Ectodermal cell (in vitro differentiated cells): ENCODE results near the gene INTS1.

Experiments
- H3K27ac ChIP-seq: 2 replicates; pipeline ENCODE4 v1.7.0; 2013; ENCODE audit warnings: mild to moderate bottlenecking, low read depth, low read length; ENCODE audit not compliant: insufficient read depth, poor library complexity, severe bottlenecking
- H3K27me3 ChIP-seq: 2 replicates; pipeline ENCODE4 v1.7.0; 2013; ENCODE audit warnings: mild to moderate bottlenecking, low read length; ENCODE audit not compliant: insufficient read depth, control insufficient read depth, poor library complexity, severe bottlenecking
- H3K36me3 ChIP-seq: one replicate; pipeline ENCODE4 v1.7.0; 2013; ENCODE audit warnings: low read length; ENCODE audit not compliant: control insufficient read depth, insufficient read depth
- H3K4me1 ChIP-seq: one replicate; pipeline ENCODE4 v1.7.0; 2013; ENCODE audit warnings: low read length; ENCODE audit not compliant: control insufficient read depth, insufficient read depth
- H3K4me3 ChIP-seq: 2 replicates; pipeline ENCODE4 v1.7.0; 2013; ENCODE audit warnings: low read depth, low read length, control low read depth; ENCODE audit not compliant: insufficient read depth
- H3K9me3 ChIP-seq: 2 replicates; pipeline ENCODE4 v1.7.0; 2013; ENCODE audit warnings: mild to moderate bottlenecking, low read length, moderate library complexity; ENCODE audit not compliant: control insufficient read depth
- WGBS, 2 experiments: methylation state at CpG; one replicate each; pipeline ENCODE4 v1.1.7; 2013; ENCODE audit warnings: missing lambda C conversion rate in 2 of 2; 5-methylcytosine and 5-hydroxymethylcytosine counted together

The INTS1 gene

DNA sequence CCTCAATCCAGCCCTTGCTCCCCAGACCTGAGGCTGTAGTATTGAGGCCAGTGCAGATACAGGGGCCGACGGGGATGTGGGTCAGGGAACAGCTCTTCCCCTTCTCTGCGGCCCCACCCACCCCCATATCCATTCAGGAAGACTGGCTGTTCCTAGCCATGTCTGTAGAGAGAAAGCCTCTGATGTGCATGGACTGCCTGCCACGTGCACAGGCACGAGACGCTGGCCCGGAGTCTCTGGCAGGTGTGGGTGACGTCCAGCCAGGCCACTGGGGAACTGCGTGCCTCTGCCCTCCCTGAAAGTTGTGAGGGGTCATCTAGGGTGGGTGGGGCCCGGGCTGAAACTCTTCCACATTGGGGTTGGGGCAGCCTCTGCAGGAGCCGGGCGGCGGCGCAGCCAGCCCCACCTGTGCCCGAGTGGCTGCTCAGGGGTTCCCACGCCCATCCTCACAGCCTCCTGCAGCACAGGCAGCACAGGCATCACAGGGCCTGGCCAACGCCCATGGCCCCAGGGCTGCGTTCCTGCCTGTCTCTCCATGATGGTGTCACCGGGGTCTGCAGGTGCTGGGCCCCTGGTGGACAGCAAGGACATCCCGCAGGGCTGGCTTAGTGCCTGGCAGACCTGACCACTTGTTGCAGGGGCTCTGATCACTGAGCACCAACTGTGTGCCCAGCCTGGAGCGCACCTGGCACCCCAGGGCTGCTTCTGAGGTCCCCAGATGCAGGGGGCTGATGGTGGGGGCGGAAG lies 72.4 kb downstream of the INTS1 start:
- Histone ChIP-seq H3K4me1 (peaks cover 5% of the 10 kb centered on the region), H3K36me3 (no peaks in the 10 kb centered on the region), H3K9me3 (no peaks in the 10 kb centered on the region), H3K27me3 (peaks cover 5% of the 10 kb centered on the region), H3K27ac (no peak overlapping the region), H3K4me3 (no peak overlapping the region)
- WGBS, 2 experiments = 77% methylated on average over 22 of the region's 22 CpGs

DNA sequence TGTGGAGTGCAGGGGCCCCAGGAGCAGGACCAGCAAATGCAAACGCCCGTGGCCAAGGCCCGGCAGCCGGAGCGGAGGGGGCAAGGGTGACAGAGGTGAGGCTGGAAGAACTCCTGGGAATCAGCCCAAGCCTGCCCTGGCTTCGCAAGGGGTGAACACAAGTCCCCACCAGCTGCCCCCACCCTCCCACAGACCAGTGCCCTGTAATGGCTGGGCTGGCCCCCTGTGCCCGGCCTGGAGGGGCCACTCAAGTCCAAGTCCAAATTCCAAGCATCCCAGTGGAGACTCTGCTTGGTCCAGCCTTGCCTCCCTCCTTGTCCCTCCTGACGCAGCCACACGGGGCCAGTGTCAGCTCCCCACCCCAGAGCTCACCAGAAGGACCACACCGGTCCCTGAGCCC lies 73.0 kb downstream of the INTS1 start:
- Histone ChIP-seq H3K4me3 (no peak overlapping the region), H3K36me3 (no peaks in the 10 kb centered on the region), H3K27ac (no peak overlapping the region), H3K4me1 (peaks cover 5% of the 10 kb centered on the region), H3K9me3 (no peaks in the 10 kb centered on the region), H3K27me3 (peaks cover 5% of the 10 kb centered on the region)
- 82 to 83% methylated on average over 10 of the region's 10 CpGs for WGBS, 2 experiments

DNA sequence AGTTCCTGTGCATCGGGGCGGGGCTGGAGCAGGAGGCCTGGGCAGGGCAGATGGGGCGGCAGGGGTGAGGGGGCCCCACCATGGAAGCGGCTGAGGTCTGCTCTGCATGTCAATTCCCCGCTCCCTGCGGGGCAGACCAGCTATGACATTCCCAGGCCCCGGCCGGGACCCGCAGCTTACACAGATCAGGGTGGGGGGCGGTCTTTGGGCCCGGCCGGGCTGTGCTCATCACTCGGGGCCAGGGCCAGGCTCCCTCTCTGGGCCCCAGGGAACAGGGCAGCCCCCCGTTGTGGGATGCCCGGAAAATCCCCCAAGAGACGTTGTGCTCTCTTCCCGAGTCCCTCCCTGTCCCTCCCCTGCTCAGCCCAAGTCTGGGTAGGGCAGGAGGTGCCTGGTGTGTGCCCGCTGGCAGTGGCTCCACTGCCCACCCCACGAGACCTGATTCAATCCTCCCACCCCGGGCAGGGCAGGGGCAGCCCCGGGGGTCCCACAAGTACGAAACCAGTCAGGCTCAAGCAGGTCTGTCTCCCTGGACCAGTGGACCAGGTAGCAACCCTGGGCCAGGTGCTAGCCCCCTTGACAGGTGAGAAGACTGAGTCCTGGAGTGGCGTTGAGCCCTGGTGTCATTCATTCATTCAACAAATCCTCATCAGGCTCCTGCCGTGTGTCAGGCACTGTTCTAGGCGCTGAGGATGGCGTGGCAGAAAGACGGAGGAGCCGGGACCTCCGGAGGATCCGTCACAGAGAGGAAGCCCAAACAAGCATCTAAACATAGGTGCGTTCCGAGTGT lies 73.9 kb downstream of the INTS1 start:
- Histone ChIP-seq H3K4me1 (peaks cover 5% of the 10 kb centered on the region), H3K4me3 (no peak overlapping the region), H3K27ac (no peak overlapping the region), H3K9me3 (no peaks in the 10 kb centered on the region), H3K27me3 (peaks cover 5% of the 10 kb centered on the region), H3K36me3 (no peaks in the 10 kb centered on the region)
- 75% methylated on average over 32 of the region's 32 CpGs for WGBS, 2 experiments

DNA sequence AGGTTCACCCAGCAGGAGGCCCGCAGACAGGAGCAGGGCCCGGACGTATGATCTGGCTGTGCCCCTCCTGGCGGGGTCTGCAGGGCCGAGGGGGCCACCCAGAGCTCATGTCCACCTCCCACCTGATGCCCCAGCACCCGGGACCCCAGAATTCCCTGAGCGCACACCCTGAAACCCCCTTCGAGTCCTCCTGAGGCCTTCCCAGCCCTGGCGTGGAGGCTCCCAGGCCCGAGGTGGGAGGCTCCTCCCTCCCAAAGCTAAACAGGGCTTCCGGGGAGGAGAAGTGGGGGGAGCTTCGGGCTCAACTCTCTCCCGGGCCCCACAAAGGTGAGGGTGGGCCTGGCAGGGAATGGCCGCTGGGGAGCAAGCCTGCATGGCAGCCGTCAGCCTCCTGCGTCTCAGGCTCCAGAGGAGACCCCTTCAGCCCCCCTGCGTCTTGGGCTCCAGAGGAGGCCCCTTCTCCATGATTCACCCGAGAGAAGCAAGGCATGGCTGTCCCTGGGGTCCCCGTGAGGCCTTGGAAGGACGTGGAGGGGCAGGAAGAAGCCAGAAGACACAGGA lies 75.2 kb downstream of the INTS1 start:
- H3K27me3 ChIP-seq = peaks cover 5% of the 10 kb centered on the region
- H3K4me3 ChIP-seq = no peak overlapping the region
- 78 to 82% methylated on average over 20 of the region's 20 CpGs for WGBS, 2 experiments
- H3K27ac ChIP-seq = no peak overlapping the region
- peaks cover 5% of the 10 kb centered on the region for H3K4me1 ChIP-seq
- H3K9me3 ChIP-seq = no peaks in the 10 kb centered on the region
- H3K36me3 ChIP-seq = no peaks in the 10 kb centered on the region

DNA sequence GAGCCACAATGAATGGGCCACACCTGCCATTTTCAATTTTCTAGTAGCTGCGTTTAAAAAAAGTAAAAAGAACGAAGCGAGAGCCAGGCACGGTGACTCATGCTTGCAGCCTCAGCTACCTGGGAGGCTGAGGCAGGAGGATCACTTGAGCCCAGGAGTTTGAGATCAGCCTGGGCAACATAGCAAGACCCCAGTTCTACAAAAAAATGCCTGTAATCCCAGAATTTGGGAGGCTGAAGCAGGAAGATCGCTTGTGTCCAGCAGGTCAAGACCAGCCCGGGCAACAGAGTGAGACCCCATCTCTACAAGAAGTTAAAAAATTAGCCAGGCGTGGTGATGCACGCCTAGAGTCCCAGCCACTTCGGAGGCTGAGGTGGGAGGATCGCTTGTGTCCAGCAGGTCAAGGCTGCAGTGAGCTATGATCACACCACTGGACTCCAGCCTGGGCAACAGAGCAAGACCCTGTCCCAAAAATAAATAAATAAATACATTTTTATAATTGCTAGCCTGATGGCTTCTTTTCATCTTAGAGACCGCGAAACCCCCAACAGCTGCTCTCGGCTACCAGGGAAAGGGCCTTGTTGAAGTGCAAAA lies 77.0 kb downstream of the INTS1 start:
- peaks cover 5% of the 10 kb centered on the region for H3K4me1 ChIP-seq
- 91 to 95% methylated on average over 13 of the region's 13 CpGs for WGBS, 2 experiments
- no peak overlapping the region for H3K27ac ChIP-seq

DNA sequence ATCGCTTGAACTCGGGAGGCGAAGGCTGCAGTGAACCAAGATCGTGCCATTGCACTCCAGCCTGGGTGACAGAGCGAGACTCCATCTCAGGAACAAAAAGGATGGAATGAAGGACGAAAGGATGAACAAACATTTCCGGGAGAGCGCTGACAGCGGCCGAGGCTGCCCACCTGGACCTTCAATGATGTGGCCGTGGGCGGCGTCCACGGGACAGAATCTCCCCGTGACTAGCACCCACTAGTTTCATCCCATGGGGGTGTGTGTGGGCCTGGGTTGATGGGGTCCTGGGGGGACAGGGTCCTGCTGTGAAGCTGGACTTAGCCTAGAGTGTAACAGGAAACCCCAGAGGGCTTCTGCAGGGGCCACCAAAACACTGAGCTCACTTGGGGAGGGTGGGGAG lies 77.7 kb downstream of the INTS1 start:
- Histone ChIP-seq H3K4me1 (peaks cover 5% of the 10 kb centered on the region), H3K36me3 (no peaks in the 10 kb centered on the region), H3K9me3 (no peaks in the 10 kb centered on the region), H3K4me3 (no peak overlapping the region), H3K27ac (no peak overlapping the region), H3K27me3 (peaks cover 5% of the 10 kb centered on the region)
- WGBS, 2 experiments = 94 to 95% methylated on average over 15 of the region's 15 CpGs

More for the DNA sequence above, 77.0 kb downstream of the INTS1 start:
- Histone ChIP-seq H3K27me3 (peaks cover 9% of the 10 kb centered on the region), H3K4me3 (no peak overlapping the region), H3K9me3 (no peaks in the 10 kb centered on the region), H3K36me3 (no peaks in the 10 kb centered on the region)

DNA sequence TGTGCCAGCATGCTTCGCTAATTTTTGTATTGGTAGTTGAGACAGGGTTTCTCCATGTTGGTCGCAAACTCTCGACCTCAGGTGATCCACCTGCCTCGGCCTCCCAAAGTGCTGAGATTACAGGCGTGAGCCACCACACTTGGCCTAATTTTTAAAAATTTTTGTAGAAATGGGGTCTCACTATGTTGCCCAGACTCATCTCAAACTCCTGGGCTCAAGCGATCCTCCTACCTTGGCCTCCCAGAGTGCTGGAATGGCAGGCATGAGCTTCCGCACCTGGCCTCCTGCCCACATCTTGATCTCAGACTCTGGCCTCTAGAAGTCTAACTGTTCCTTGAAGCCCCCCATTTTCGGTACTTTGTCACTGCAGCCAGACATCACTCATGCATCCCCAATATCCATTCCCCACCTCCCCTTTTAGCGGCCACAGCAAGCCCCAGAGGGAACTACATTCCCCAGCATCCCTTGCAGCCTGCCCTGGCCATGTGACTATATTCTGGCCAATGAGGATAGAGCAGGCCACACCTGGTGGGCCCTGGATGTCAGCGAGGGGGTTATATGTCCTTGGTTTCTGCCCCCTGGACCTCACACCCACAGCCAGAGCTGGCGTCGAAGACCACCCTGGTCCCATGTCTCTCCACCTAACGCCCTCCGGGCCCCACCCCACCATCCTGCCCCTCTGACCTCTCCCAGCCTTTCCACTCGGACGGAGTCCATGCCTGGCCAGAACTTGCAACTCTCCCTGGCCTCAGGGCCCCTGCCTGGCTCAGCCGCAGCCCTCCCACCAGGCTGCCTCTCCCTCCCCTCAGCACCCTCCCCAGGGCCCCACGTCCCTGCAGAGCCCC lies 78.7 kb downstream of the INTS1 start:
- Histone ChIP-seq H3K27me3 (peaks cover 5% of the 10 kb centered on the region), H3K4me3 (no peak overlapping the region), H3K36me3 (no peaks in the 10 kb centered on the region), H3K9me3 (no peaks in the 10 kb centered on the region), H3K4me1 (peaks cover 5% of the 10 kb centered on the region), H3K27ac (no peak overlapping the region)
- 83 to 86% methylated on average over 18 of the region's 18 CpGs for whole genome bisulfite sequencing, 2 experiments

DNA sequence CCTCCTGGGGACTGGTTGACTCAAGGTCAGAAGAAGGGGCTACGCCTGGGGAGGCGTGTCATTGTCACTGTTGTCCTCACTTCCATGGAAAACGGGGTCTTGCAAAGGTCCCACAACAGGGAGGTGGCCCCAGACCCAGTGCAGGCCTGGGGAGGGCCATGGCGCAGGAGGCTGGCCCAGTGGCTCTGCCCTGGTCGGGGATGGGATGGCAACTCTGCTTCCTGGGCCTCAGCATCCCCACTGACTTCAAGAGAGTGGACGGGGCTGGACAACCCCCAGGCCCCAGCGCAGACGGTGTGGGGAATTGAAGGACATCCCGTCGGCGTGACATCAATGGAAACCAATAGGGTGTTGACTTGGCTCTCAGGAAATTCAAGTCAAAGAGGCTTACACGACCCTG lies 80.1 kb downstream of the INTS1 start:
- Histone ChIP-seq H3K27ac (no peak overlapping the region), H3K36me3 (no peaks in the 10 kb centered on the region), H3K27me3 (peaks cover 5% of the 10 kb centered on the region), H3K4me3 (no peak overlapping the region), H3K4me1 (peaks cover 2% of the 10 kb centered on the region), H3K9me3 (no peaks in the 10 kb centered on the region)
- WGBS, 2 experiments = 85 to 88% methylated on average over 12 of the region's 12 CpGs

DNA sequence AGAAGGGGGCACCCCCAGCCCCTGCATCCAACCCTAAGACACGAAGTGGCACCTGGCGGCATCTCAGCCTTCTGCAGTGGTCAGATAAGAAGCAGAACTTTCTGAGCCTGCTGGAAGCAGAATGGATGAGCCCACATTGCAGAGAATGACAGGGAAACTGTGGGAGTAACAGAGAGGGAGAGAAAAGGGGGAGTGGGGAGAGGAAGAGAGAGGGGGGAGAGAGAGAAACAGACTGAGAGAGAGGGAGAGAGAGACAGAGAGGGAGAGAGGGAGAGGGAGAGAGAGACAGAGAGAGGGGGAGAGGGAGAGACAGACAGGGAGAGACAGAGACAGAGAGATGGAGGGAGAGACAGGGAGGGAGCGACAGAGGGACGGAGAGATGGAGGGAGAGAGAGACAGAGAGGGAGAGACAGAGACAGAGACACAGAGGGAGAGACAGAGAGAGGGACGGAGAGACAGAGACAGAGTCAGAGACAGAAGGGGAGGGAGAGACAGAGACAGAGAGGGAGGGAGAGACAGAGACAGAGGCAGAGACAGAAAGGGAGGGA lies 80.9 kb downstream of the INTS1 start:
- Histone ChIP-seq H3K9me3 (no peaks in the 10 kb centered on the region), H3K4me1 (no peaks in the 10 kb centered on the region), H3K36me3 (no peaks in the 10 kb centered on the region), H3K27ac (no peak overlapping the region), H3K4me3 (no peak overlapping the region), H3K27me3 (peaks cover 5% of the 10 kb centered on the region)
- 84 to 88% methylated on average over 5 of the region's 5 CpGs for WGBS, 2 experiments
